Epithelial cell of alveolus of lung (primary cell): ENCODE results near the gene TRPM7. TPM values are rescaled to one million over a fixed set of nuclear protein-coding genes. Genes with fewer than 3 reads are reported as not detected.

Experiments
- total RNA-seq: library from RNA; depleted of rRNA; stranded (reverse); fragments of >200 nt; gene quantifications from 2 replicates; pipeline ENCODE4 v1.2.1, GENCODE V29; 2015

TRPM7 gene, protein sequence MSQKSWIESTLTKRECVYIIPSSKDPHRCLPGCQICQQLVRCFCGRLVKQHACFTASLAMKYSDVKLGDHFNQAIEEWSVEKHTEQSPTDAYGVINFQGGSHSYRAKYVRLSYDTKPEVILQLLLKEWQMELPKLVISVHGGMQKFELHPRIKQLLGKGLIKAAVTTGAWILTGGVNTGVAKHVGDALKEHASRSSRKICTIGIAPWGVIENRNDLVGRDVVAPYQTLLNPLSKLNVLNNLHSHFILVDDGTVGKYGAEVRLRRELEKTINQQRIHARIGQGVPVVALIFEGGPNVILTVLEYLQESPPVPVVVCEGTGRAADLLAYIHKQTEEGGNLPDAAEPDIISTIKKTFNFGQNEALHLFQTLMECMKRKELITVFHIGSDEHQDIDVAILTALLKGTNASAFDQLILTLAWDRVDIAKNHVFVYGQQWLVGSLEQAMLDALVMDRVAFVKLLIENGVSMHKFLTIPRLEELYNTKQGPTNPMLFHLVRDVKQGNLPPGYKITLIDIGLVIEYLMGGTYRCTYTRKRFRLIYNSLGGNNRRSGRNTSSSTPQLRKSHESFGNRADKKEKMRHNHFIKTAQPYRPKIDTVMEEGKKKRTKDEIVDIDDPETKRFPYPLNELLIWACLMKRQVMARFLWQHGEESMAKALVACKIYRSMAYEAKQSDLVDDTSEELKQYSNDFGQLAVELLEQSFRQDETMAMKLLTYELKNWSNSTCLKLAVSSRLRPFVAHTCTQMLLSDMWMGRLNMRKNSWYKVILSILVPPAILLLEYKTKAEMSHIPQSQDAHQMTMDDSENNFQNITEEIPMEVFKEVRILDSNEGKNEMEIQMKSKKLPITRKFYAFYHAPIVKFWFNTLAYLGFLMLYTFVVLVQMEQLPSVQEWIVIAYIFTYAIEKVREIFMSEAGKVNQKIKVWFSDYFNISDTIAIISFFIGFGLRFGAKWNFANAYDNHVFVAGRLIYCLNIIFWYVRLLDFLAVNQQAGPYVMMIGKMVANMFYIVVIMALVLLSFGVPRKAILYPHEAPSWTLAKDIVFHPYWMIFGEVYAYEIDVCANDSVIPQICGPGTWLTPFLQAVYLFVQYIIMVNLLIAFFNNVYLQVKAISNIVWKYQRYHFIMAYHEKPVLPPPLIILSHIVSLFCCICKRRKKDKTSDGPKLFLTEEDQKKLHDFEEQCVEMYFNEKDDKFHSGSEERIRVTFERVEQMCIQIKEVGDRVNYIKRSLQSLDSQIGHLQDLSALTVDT (N-terminal part only)
- 12.3 and 27.5 TPM in 2 replicates for total RNA-seq

DNA sequence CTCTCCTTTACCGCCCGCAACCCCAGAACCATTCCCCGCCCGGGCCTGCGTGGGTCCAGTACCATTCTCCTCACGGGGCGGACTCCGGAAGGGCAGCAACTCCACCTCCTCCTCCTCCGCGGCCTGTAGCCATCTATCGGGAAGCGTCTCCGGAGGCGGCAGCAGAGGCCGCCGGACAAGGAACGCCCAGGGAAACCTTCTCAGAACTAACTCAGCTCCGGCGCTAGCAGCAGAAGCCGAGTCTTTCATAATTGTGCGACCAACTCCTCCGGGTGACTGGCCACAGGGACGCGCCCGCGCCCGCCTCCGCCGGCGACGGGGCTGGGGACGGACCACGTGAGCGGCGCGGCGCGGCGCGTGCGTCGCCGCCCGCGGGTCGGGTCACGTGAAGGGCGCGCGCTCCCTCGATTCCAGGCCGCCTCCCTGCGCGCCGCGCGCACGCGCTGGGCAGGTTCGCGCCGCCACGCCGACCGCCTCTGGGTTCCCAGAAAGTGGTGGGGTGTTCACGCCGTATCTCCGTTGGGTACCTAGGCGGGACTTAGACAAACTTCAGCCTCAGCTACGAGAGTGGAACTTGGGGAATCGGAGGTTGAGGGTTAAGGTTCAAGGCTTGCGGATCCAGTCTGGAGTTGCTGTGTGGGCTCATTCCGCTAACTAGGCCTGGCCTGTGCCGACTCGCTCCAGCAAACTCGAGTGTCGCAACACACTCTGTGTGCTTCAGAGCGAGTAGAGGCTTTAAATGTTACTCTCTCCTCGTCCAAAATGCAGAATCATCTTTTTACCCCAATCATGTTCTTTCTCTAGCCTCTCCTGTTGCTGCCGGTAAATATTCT, at the start of gene TRPM7:
Gene TRPM7, minus strand, starts transcription at position 329 of the 833 bp plus-strand sequence. Its CDS starts 264 bp downstream, at position 65.

DNA sequence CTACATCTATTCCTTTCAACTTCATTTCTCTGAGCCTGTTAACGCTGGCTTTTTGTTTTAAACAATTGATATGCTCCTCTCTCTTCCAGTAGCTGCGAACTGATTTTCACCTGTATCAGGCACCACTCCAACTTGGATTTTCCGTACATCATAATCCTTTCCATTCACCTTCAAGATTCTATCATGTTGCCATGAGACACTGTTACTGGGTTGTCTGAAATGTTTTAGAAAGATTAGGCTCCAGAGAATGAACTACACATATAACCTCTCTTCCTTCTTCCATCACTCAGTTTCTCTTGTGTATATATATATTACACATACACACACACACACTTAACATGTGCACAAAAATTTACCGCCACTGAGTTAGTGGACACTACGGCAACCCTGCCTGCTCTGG, 140.0 kb downstream of the TRPM7 start, which contains the start of gene USP50:
Gene USP50, minus strand, starts transcription at position 101 of the 400 bp plus-strand sequence. CDS start 141 bp downstream, outside the sequence.

Other genes with a start within 250 kb of the TRPM7 start
- gene USP50, start 140.1 kb downstream of the TRPM7 start, total RNA-seq: not detected in 2 replicates
- 76.9 and 100 TPM in 2 replicates for gene SPPL2A, start 78.9 kb upstream of the TRPM7 start, total RNA-seq
- 9.2 and 9.6 TPM in 2 replicates for gene AP4E1, start 221.9 kb upstream of the TRPM7 start, total RNA-seq